NB4 (cell line): ENCODE data around the gene STARD10.

Experiments
- CTCF ChIP-seq: IDR thresholded peaks from one replicate; pipeline ENCODE4 v1.5.1; 2012; ENCODE audit warnings: low read depth, low read length
- MAX ChIP-seq: IDR thresholded peaks from 2 replicates; pipeline ENCODE4 v1.6.1; 2011; ENCODE audit warnings: low read depth, low read length
- MYC ChIP-seq: IDR thresholded peaks from 2 replicates; pipeline ENCODE4 v1.6.1; 2011; ENCODE audit warnings: low read depth, low read length
- POLR2A ChIP-seq: IDR thresholded peaks from 2 replicates; pipeline ENCODE4 v1.6.1; 2011; ENCODE audit warnings: mild to moderate bottlenecking; ENCODE audit not compliant: insufficient read length; ENCODE audit errors: extremely low read depth

GRCh38 chr11:72842126-72842525 lies 48.3 kb upstream of the STARD10 start:
- TF ChIP-seq CTCF (no peak), POLR2A (no peak), MYC (no peak), MAX (no peak)
